Mucosa of descending colon (tissue), 3 donors: ENCODE measurements around the gene HEPACAM. TPM values are rescaled to one million over a fixed set of nuclear protein-coding genes. Genes with fewer than 3 reads are reported as not detected.

Experiments used
- ATAC-seq: fragments of 200-7000 bp; cut with Tn5 transposase; one replicate; pipeline ENCODE4 v1.9.1; 2020; ENCODE audit warnings: mild to moderate bottlenecking, moderate library complexity
- DNase-seq, 3 donors: peaks; one replicate each; pipeline ENCODE4 v3.0.0-alpha.2; 2020
- H3K36me3 ChIP-seq: fragments of 200-600 bp; one replicate; pipeline ENCODE4 v1.8.0; 2021; ENCODE audit warnings: low read depth, mild to moderate bottlenecking
- H3K4me1 ChIP-seq: fragments of 200-600 bp; one replicate; pipeline ENCODE4 v1.8.0; 2021; ENCODE audit warnings: low read depth, mild to moderate bottlenecking
- H3K4me3 ChIP-seq: fragments of 200-600 bp; one replicate; pipeline ENCODE4 v1.8.0; 2021; ENCODE audit warnings: mild to moderate bottlenecking
- H3K9me3 ChIP-seq: fragments of 200-600 bp; one replicate; pipeline ENCODE4 v1.8.0; 2021; ENCODE audit warnings: mild to moderate bottlenecking
- CTCF ChIP-seq: fragments of 200-600 bp; IDR thresholded peaks from one replicate; pipeline ENCODE4 v1.8.0; 2022; ENCODE audit warnings: antibody characterized with exemption, mild to moderate bottlenecking
- intact Hi-C, 2 donors: fragments of 100-400 bp; cut with DNase I in 1 of 2; cut with micrococcal nuclease in 1 of 2; formaldehyde crosslinking; loops; one replicate each; pipeline versions ENCODE4 v1.11.0 to v1.11.1; 2022; cut with DNase I, micrococcal nuclease
- long read RNA-seq, 2 donors: library from polyadenylated mRNA; unstranded; transcript quantifications; one replicate each; pipeline ENCODE4 v2.0.0, GENCODE V29; 2019 to 2021
- total RNA-seq, 3 donors: library from RNA; stranded (reverse); fragmentation: NEBNext Ultra II Directional in 2 of 3; extraction: Animal tissue kit (Norgen Biotek cat#: 25700) in 2 of 3; gene quantifications; one replicate each; pipeline versions ENCODE4 v1.2.1 to v1.2.4, GENCODE V29; 2021 to 2023
- donor health status: DM: no; HTN: no; CAD: no; lungs with moderate emphysema.
- donor health status: DM: no; HTN: no; CAD: no.
- donor health status: DM: no; HTN: yes; CAD: no.

Gene HEPACAM, protein sequence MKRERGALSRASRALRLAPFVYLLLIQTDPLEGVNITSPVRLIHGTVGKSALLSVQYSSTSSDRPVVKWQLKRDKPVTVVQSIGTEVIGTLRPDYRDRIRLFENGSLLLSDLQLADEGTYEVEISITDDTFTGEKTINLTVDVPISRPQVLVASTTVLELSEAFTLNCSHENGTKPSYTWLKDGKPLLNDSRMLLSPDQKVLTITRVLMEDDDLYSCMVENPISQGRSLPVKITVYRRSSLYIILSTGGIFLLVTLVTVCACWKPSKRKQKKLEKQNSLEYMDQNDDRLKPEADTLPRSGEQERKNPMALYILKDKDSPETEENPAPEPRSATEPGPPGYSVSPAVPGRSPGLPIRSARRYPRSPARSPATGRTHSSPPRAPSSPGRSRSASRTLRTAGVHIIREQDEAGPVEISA
- under 1 TPM in 1 of 3 donors, not detected in 2; 0.57 TPM for total RNA-seq
- long read RNA-seq, donor 1: 0 reads
- long read RNA-seq, donor 2: 0 reads

- no peaks in the 10 kb centered on the region for H3K9me3 ChIP-seq
- intact Hi-C loops: no loop called here
- H3K4me1 ChIP-seq: no peaks in the 10 kb centered on the region
- no peaks in the 10 kb centered on the region for H3K36me3 ChIP-seq
- no peak for TF ChIP-seq CTCF
- ATAC-seq (no peak), DNase-seq (no peak)
- H3K4me3 ChIP-seq: no peak within 1 kb of the TSS
Observed at GRCh38 chr11:124935548-124936514, at the start of gene HEPACAM. Gene HEPACAM, minus strand, starts transcription at chr11:124936047. Its CDS starts 41 bp downstream, at chr11:124936006.

GRCh38 chr11:124984512-124984854 is 48.6 kb upstream of the HEPACAM start:
- Histone ChIP-seq H3K36me3 (no peaks in the 10 kb centered on the region), H3K4me1 (no peaks in the 10 kb centered on the region), H3K9me3 (peaks cover 9% of the 10 kb centered on the region), H3K4me3 (no peak overlapping the region)
- intact Hi-C loops: no loop called here
- no peak for ATAC-seq
- TF ChIP-seq CTCF: no peak
- no peak for DNase-seq

GRCh38 chr11:124983674-124984511 is 48.0 kb upstream of the HEPACAM start:
- peaks cover 9% of the 10 kb centered on the region for H3K9me3 ChIP-seq
- ATAC-seq (no peak), DNase-seq (peak in 1 of 3 donors; percentile 25)
- H3K36me3 ChIP-seq: no peaks in the 10 kb centered on the region
- no peak for TF ChIP-seq CTCF
- H3K4me3 ChIP-seq: no peak overlapping the region
- H3K4me1 ChIP-seq: no peaks in the 10 kb centered on the region
- intact Hi-C loops: no loop called here

DNA sequence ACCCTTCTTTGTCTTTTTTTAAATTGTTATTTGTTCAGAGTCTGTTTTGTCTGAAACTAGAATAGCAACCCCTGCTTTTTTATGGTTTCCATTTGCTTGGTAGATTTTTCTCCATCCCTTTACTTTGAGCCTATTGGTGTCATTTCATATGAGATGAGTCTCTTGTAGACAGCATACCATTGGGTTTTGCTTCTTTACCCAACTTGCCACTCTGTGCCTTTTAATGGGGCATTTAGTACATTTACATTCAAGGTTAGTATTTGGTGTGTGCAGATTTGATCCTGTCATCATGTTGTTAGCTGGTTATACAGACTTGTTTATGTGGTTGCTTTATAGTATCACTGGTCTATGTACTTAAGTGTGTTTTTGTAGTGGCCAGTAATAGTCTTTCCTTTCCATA is 46.2 kb upstream of the HEPACAM start:
- intact Hi-C loops: no loop called here
- DNase-seq (no peak), ATAC-seq (no peak)
- no peak for TF ChIP-seq CTCF
- no peaks in the 10 kb centered on the region for H3K36me3 ChIP-seq
- peaks cover 9% of the 10 kb centered on the region for H3K9me3 ChIP-seq
- no peak overlapping the region for H3K4me3 ChIP-seq
- no peaks in the 10 kb centered on the region for H3K4me1 ChIP-seq

- no peak for DNase-seq
Observed at GRCh38 chr11:124978316-124978715, 42.5 kb upstream of the HEPACAM start.

More at GRCh38 chr11:124978316-124978715, 42.5 kb upstream of the HEPACAM start:
- no peaks in the 10 kb centered on the region for H3K36me3 ChIP-seq
- no peak for TF ChIP-seq CTCF
- H3K9me3 ChIP-seq: peaks cover 9% of the 10 kb centered on the region
- intact Hi-C loops: no loop called here
- no peaks in the 10 kb centered on the region for H3K4me1 ChIP-seq
- ATAC-seq: no peak
- no peak overlapping the region for H3K4me3 ChIP-seq
